HS-27A (cell line): ENCODE results near the gene AUTS2.

Experiments used
- DNase-seq: peaks from one replicate; pipeline ENCODE4 v3.0.0-alpha.2; 2012; ENCODE audit warnings: low read depth, missing footprints

The AUTS2 gene

GRCh38 chr7:70307544-70308106, 709.4 kb downstream of the AUTS2 start:
- no peak for DNase-seq

GRCh38 chr7:70312336-70312735, 714.1 kb downstream of the AUTS2 start:
- DNase-seq: no peak

GRCh38 chr7:70313271-70313670, 715.0 kb downstream of the AUTS2 start:
- DNase-seq: no peak

GRCh38 chr7:70313687-70314086, 715.4 kb downstream of the AUTS2 start:
- no peak for DNase-seq

GRCh38 chr7:70314221-70314620, 715.9 kb downstream of the AUTS2 start:
- DNase-seq: no peak

GRCh38 chr7:70316745-70317144, 718.5 kb downstream of the AUTS2 start:
- no peak for DNase-seq

- DNase-seq: no peak
Observed at GRCh38 chr7:70317356-70317755, 719.1 kb downstream of the AUTS2 start.

- no peak for DNase-seq
Observed at GRCh38 chr7:70318511-70318910, 720.2 kb downstream of the AUTS2 start.

- DNase-seq: no peak
Observed at GRCh38 chr7:70319057-70319456, 720.8 kb downstream of the AUTS2 start.

GRCh38 chr7:70321016-70321590, 722.8 kb downstream of the AUTS2 start:
- no peak for DNase-seq

GRCh38 chr7:70322856-70323255, 724.6 kb downstream of the AUTS2 start:
- no peak for DNase-seq

- no peak for DNase-seq
Observed at GRCh38 chr7:70325509-70326101, 727.3 kb downstream of the AUTS2 start.

- DNase-seq: no peak
Observed at GRCh38 chr7:70334295-70334694, 736.0 kb downstream of the AUTS2 start.

- no peak for DNase-seq
Observed at GRCh38 chr7:70334871-70335270, 736.6 kb downstream of the AUTS2 start.

GRCh38 chr7:70336536-70336935, 738.3 kb downstream of the AUTS2 start:
- no peak for DNase-seq

- DNase-seq: no peak
Observed at GRCh38 chr7:70338015-70338414, 739.7 kb downstream of the AUTS2 start.

- no peak for DNase-seq
Observed at GRCh38 chr7:70340236-70340635, 742.0 kb downstream of the AUTS2 start.

GRCh38 chr7:70341446-70341845, 743.2 kb downstream of the AUTS2 start:
- no peak for DNase-seq

- DNase-seq: no peak
Observed at GRCh38 chr7:70343519-70343918, 745.2 kb downstream of the AUTS2 start.

- DNase-seq: no peak
Observed at GRCh38 chr7:70344726-70345125, 746.5 kb downstream of the AUTS2 start.

- no peak for DNase-seq
Observed at GRCh38 chr7:70346844-70347462, 748.7 kb downstream of the AUTS2 start.

GRCh38 chr7:70347463-70348254, 749.4 kb downstream of the AUTS2 start:
- no peak for DNase-seq

GRCh38 chr7:70349031-70349430, 750.8 kb downstream of the AUTS2 start:
- no peak for DNase-seq
